Frontal cortex (tissue), 4 donors: ENCODE data around the gene PRKG1. TPM values are rescaled to one million over a fixed set of nuclear protein-coding genes. Genes with fewer than 3 reads are reported as not detected.

Source experiments
- DNase-seq, 2 donors: peaks; one replicate each; pipeline ENCODE4 v3.0.0; 2012; ENCODE audit warnings: low spot score in 2 of 2
- FAIRE-seq: peaks from 2 replicates; lab custom pipeline; 2012; peaks lifted over from hg19 to GRCh38; lab: Jason Lieb, UNC
- total RNA-seq: library from RNA; depleted of rRNA; stranded (reverse); fragments of >200 nt; gene quantifications from one replicate; pipeline ENCODE4 v1.2.3, GENCODE V29; 2014
- donor health status: control.
- donor health status: control.
- donor health status: control.

PRKG1 gene
- total RNA-seq, 1 donor from 2014 or later: 15.5 TPM

- no peak for FAIRE-seq
These were observed 787.9 kb downstream of the PRKG1 start for GRCh38 chr10:51862149-51862548.

GRCh38 chr10:51867956-51868355 lies 793.7 kb downstream of the PRKG1 start:
- FAIRE-seq (no peak), DNase-seq (no peak)

More at GRCh38 chr10:51862149-51862548, 787.9 kb downstream of the PRKG1 start:
- no peak for DNase-seq

- DNase-seq (no peak), FAIRE-seq (no peak)
These were observed 799.8 kb downstream of the PRKG1 start for GRCh38 chr10:51874131-51874530.

DNA sequence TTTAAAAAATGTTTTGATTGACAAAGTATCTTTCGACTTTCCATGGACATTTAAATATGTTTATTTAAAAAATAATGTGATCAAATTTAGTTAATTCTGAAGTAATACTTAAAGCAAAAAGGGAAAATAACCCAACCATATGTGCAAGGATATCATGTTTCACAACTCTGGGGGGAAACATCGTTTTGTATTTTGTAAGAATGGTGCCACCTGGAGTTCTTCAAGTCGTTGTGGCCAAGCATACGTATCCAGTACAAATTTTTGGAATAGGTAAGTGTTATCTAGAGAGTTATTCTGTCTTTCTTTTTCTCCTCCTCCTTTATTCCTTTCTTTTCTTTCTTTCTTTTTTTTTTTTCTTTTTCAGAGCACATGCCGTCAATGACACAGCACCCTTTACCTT lies 801.3 kb downstream of the PRKG1 start:
- FAIRE-seq (no peak), DNase-seq (no peak)

DNA sequence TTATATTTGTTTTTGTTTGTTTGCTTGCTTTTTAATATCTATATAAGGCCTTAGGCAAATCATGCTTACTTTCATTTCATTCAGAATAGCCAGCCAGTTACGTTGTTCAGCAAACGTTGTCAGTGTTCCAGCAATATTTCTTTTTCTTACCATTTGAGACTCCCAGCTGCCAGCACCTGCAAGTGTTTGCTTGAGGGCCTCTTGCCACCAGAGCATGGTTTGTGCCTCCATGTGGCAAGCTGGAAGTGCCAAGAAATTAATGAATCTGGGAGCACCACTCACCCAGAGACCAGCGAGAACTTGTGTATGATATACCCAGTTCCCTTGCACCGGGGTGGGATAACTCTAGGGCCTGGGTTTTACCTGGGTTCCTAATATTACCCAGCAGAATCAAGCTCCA lies 802.2 kb downstream of the PRKG1 start:
- no peak for DNase-seq
- no peak for FAIRE-seq

DNA sequence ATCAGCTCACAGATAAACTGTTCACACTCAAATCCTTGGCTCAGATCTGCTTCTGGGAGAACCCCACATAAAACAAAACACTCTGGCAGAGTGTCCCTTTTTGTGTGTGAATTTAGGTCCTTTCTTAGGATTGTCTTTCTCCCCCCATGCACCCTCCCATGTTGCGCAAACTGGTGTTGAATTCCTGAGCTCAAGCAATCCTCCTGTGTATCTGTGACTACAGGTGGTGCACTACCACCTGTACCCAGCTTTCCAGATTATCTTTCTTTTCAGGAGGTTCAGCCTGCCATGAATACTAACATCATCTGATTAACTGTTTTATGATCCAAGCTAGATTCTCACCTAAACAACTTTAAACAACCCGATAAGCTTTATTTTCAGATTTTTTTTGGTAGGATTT lies 802.7 kb downstream of the PRKG1 start:
- DNase-seq (no peak), FAIRE-seq (no peak)

DNA sequence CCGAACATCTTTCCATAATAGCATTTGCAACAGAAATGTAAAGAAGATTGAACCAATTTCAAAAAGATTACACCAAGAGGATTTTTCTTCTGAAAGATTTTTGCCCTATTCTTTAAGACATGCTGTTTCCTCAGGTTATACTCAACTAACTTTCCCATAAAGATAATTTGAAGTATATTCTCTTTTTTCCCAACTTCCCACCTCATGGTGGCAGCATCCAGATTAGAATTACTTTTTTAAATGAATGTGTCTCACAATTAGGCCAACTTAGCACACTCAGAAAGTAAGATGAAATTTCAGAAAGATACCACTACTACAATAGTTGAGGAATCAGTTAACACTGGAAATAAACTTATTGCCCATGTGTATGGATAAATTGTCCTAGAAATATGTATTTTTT lies 803.3 kb downstream of the PRKG1 start:
- DNase-seq (no peak), FAIRE-seq (no peak)

DNA sequence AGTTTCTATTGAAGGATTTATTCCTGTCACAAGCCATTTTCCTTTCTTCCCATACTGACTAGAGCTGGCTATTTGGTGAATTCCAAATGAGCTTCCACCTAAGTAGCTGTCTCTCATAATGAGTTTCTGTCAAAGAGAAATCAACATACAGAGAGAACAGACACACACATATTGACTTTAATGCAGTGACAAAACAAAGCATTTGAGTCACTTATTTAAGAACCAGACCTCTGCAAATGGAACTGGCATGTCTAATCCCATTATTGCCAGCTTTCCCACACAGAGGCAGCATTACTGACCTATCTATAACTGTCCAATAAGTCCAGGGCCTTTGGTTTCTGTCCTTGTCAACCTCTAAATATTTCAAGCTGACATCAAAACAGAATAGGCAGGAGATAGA lies 804.4 kb downstream of the PRKG1 start:
- DNase-seq (no peak), FAIRE-seq (no peak)

DNA sequence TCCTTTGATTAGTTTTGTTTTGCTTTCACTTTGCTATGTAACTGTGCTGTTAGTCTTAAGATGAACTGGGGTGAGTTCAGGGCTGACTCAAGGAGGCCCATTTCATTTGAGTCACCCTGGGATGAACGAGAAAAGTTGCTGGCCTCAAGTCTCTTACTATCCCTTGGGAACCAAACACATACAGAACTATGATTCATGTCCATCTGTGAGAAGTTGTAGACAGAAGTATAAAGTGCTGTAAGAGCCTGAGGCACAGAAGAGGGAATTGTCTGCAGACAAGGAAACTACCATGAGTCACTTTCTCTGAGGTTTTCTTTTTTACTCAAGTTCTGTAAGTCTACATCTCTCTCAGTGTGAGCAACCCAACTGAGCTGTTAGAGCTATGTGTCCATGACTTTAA lies 805.0 kb downstream of the PRKG1 start:
- DNase-seq (peak in 1 of 2 donors; percentile 8), FAIRE-seq (no peak)

DNA sequence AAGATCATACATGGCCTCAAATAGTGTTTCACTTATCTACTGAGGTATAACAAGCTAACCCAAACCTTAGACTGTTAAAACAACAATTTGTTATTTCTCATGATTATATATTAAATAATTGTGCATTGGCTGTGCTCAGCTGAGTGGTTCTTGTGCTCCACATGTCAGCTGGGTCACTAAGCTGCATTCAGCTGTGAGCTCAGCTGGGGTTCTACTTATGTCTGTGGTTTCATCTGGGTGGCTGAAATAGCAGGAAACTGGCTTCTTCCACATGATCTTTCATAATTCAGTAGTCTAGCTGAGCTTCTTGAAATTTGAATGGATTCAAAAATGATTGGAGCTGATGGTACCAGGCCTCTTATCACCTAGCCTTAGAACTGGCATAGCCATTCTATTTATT lies 806.9 kb downstream of the PRKG1 start:
- no peak for DNase-seq
- no peak for FAIRE-seq

- FAIRE-seq: no peak
- no peak for DNase-seq
These were observed 812.3 kb downstream of the PRKG1 start for GRCh38 chr10:51886438-51887068.

- no peak for DNase-seq
These were observed 814.0 kb downstream of the PRKG1 start for GRCh38 chr10:51888263-51888662.

GRCh38 chr10:51892313-51892712 lies 818.0 kb downstream of the PRKG1 start:
- DNase-seq (no peak), FAIRE-seq (no peak)

More at GRCh38 chr10:51888263-51888662, 814.0 kb downstream of the PRKG1 start:
- FAIRE-seq: no peak

- no peak for DNase-seq
- FAIRE-seq: no peak
These were observed 818.8 kb downstream of the PRKG1 start for GRCh38 chr10:51892965-51893658.

DNA sequence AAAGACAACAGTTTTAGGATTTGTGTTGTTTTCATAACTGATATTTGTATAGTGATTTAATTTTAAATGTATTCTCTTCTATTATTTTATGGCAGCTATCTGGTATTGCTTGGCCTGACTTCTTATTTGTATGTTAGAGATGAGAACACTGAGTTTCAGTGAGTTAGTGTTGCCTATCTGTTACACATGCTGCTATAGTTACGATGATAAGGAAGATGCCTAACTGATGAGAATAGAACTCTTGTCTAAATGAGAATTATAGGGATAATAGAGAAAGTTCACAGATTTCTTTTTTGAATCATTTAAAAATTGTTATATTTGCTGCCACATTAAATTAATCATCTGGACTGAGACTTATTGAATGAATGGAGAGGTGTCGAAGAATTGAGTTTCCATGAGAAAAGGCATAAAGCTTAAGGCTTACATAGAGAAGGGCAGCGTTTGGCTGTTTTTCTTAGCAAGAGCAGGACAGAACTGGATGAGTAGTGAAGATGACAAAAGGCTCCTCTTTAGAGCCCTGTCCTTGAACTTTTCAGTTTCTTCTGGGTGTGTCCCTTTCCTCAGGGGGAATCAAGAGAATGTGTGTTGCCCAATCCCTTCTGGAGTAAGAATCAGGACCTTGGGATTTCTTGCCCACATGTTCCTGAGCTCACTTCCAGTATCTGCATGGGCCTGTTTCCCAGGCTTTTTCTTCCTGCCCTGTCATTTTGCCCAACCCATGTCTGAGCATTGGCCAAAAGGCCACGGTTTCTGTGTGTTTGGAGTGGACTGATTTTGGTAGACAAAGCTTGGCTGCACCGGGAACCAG lies 820.7 kb downstream of the PRKG1 start:
- FAIRE-seq (no peak), DNase-seq (no peak)

GRCh38 chr10:51896849-51897248 lies 822.6 kb downstream of the PRKG1 start:
- FAIRE-seq (no peak), DNase-seq (no peak)

GRCh38 chr10:51897560-51897959 lies 823.3 kb downstream of the PRKG1 start:
- FAIRE-seq (no peak), DNase-seq (no peak)

- DNase-seq: no peak
- no peak for FAIRE-seq
These were observed 825.9 kb downstream of the PRKG1 start for GRCh38 chr10:51900180-51900579.

DNA sequence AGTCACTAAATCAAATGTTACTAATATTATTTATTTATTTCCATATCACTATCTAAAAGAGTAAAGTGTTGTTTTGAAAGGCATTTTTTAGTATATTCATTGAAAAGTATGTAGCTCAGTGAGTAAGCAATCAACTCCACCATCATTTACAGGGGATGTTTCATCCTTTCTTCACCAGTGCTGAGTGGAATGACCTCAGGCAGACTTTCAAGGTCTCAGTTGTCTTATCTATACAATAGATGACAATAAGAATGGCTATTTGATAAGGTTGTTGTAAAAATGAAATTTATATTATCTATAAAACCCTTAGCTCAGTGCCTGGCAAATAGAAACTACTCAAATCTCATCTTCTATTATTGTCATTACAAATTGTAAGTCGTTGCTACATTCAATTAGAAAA lies 829.4 kb downstream of the PRKG1 start:
- no peak for FAIRE-seq
- DNase-seq: no peak

DNA sequence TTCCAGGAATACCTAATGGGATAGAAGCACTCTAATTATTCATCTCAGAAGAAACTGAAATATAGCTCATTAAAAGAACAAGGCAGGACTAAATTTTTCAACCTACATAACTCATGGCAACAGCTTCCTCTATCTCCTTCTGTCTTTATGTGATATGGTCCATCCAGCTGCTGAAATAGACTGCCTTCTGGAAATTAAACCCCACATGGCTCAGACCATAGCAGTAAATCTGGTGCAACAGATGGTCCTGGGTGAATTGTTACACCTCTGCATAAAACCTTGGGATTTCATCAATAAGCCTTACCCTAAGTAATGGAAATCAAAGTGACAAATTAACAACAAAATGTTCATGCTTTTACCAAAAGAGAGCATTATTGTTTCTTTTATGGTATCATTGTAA lies 830.7 kb downstream of the PRKG1 start:
- DNase-seq (no peak), FAIRE-seq (no peak)

DNA sequence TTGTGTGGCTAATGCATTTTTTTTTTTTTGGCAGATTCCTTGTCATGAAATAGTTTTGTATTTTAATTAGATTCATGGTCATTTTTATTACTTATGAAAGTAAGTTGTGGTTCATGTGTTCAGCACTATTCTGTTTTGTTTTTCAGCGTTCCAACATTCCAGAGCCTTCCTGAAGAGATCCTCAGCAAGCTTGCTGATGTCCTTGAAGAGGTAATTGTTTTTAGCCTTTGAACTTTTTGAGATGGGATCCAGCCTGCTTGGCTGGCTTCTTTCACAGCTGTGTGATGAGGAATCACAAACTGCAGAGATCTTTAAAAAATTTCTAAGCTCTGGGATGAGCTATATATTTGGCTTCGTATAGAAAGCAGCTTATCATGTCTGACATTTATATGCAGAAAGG lies 833.1 kb downstream of the PRKG1 start:
- DNase-seq (no peak), FAIRE-seq (no peak)
